Caki2 (cell line): ENCODE measurements around the gene IDI2. TPM values are rescaled to one million over a fixed set of nuclear protein-coding genes. Genes with fewer than 3 reads are reported as not detected.

Experiments
- DNase-seq: peaks from one replicate; pipeline ENCODE4 v3.0.0-alpha.2; 2015; ENCODE audit warnings: low read depth
- in situ Hi-C: cut with HindIII; loops from 2 replicates; pipeline ENCODE4 v1.10.0; 2016; ENCODE audit warnings: low sequenced_read_pairs, low pct_unique_long_range_greater_than_20kb, mixed read lengths
- total RNA-seq: library from RNA; depleted of rRNA; stranded (reverse); fragments of >200 nt; shearing (Covaris generic); gene quantifications from 2 replicates; pipeline ENCODE4 v1.2.3, GENCODE V29; 2014; ENCODE audit warnings: low replicate concordance; rRNA removed

The IDI2 gene
- total RNA-seq, 1 experiment from 2014 or later = not detected

DNA sequence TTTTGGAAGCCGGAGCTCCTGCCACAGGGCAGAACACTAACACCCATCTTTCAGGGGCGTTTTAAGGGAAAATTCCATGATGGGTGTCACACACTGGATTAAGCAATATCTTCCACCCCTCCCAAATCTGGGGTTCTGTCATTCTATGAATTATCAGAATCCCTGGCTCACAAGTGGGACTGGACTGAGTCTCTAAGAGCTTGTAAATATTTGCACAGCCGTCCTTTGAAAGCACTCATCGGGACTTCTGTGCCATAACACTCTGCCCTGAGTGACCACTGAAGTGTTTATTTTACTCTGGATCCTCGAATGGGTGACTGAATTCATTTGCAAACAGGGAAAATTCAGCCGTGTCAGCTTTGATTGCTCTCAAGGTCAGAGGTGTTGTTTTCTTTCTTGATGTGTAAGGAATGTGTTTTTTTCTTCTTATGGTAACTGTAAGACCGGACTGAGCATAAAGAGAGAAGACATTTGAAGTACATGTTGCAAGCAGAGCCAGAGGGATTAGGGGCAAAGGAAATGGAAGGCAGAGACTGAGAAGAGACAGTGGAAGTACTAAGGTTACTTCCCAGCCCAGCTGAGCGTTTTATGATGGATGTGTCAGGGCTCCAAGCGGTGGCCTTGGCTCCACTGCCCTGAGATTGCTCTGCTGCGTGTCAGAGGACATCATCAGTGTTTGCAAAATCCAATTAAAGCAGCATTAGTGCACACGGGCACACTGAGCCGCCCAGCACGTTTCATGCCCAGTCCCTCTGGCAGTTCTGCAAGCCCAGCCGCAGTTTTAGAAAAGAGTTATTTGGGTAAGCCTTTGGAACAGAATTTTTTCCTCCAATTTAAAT, 55.1 kb downstream of the IDI2 start:
- in situ Hi-C loops = no loop called here
- peak; percentile 71 for DNase-seq

DNA sequence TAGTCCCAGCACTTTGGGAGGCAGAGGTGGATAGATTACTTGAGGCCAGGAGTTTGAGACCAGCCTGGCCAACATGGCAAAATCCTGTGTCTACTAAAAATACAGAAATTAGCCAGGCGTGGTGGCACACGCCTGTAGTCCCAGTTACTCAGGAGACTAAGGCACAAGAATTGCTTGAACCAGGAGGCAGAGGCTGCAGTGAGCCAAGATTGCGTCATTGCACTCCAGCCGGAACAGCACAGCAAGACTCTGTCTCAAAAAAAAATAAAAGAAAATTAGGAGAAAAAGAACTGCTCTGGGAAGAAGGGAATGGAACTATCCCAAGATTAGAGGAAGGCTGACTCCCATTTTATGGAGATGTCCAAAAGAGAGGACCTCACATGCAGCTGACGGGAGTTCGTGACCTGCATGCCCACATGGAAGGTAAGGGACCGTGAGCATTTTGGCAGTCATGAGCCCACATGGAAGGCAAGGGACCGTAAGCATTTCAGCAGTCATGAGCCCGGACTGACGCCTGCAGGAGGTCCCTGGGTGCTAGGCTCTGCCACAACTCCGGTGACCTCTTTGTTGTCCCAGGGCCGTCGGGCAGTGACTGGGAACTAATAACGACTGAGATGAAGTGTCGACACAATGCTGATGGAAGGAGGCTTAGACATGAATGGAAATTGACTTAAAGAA, 56.0 kb downstream of the IDI2 start:
- no peak for DNase-seq
- in situ Hi-C loops = no loop called here

Other genes with a start within 250 kb of the IDI2 start
- 8.3 and 15.3 TPM in 2 replicates for gene LARP4B, start 94.2 kb downstream of the IDI2 start, total RNA-seq
- gene GTPBP4, start 37.4 kb downstream of the IDI2 start, total RNA-seq = 58.9 and 80.1 TPM in 2 replicates
- gene IDI1, start 23.3 kb upstream of the IDI2 start, total RNA-seq = 105 and 123 TPM in 2 replicates
- gene WDR37, start 30.5 kb upstream of the IDI2 start, total RNA-seq = 2.3 and 5.4 TPM in 2 replicates